ENCODE results near the gene CYB5A.

The CYB5A gene

GRCh38 chr18:74248595-74248994 is 43.2 kb downstream of the CYB5A start:
- DNase-seq = no peak

GRCh38 chr18:74248189-74248588 is 43.6 kb downstream of the CYB5A start:
- DNase-seq = no peak

- DNase-seq = no peak
Observed at GRCh38 chr18:74244554-74244953, 47.2 kb downstream of the CYB5A start.

- DNase-seq = no peak
Observed at GRCh38 chr18:74243127-74243526, 48.6 kb downstream of the CYB5A start.

- peak in 1 of 51 donors; percentile 9 for DNase-seq
Observed at GRCh38 chr18:74242438-74243096, 49.2 kb downstream of the CYB5A start.

GRCh38 chr18:74241970-74242369 is 49.8 kb downstream of the CYB5A start:
- DNase-seq = no peak

GRCh38 chr18:74241426-74241825 is 50.3 kb downstream of the CYB5A start:
- no peak for DNase-seq

- DNase-seq = no peak
Observed at GRCh38 chr18:74239567-74239966, 52.2 kb downstream of the CYB5A start.

- DNase-seq = no peak
Observed at GRCh38 chr18:74234326-74235171, 57.2 kb downstream of the CYB5A start.

GRCh38 chr18:74233933-74234325 is 57.8 kb downstream of the CYB5A start:
- DNase-seq = no peak

- DNase-seq = no peak
Observed at GRCh38 chr18:74230922-74231714, 60.6 kb downstream of the CYB5A start.

- DNase-seq = no peak
Observed at GRCh38 chr18:74229891-74230290, 61.9 kb downstream of the CYB5A start.

GRCh38 chr18:74229005-74229404 is 62.8 kb downstream of the CYB5A start:
- DNase-seq = no peak

GRCh38 chr18:74228312-74228711 is 63.5 kb downstream of the CYB5A start:
- DNase-seq = no peak

GRCh38 chr18:74226666-74227065 is 65.1 kb downstream of the CYB5A start:
- DNase-seq = no peak

GRCh38 chr18:74226156-74226555 is 65.6 kb downstream of the CYB5A start:
- DNase-seq = no peak

GRCh38 chr18:74225193-74225840 is 66.4 kb downstream of the CYB5A start:
- no peak for DNase-seq

- no peak for DNase-seq
Observed at GRCh38 chr18:74222710-74223494, 68.9 kb downstream of the CYB5A start.

GRCh38 chr18:74221081-74221480 is 70.7 kb downstream of the CYB5A start:
- DNase-seq = no peak

GRCh38 chr18:74219056-74219455 is 72.7 kb downstream of the CYB5A start:
- no peak for DNase-seq
